NT2/D1 (cell line): ENCODE results near the gene MMS19.
"Not testable (repeated sequence)": the region's sequence is repeated elsewhere in the genome, so short reads cannot be mapped to it uniquely, and the experiment has no call there.

Source experiments
- YY1 ChIP-seq: IDR thresholded peaks from 2 replicates; pipeline ENCODE4 v1.6.1; 2011; ENCODE audit not compliant: insufficient read length, insufficient read depth
- ZNF274 ChIP-seq: IDR thresholded peaks from 2 replicates; pipeline ENCODE4 v1.6.1; 2011; ENCODE audit warnings: mild to moderate bottlenecking, low read depth, low read length

DNA sequence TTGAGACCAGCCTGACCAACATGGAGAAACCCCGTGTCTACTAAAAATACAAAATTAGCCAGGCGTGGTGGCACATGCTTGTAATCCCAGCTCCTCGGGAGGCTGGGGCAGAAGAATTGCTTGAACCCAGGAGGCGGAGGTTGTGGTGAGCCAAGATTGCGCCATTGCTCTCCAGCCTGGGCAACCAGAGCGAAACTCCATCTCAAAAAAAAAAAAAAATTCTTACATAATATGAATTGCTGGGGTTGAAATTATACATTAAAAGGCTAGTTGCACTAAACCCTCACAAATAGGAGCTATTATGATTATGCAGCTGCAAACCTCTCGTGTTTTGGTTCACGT is 74.5 kb downstream of the MMS19 start:
- not testable (repeated sequence) for TF ChIP-seq ZNF274, YY1
